Left lung (tissue), 10 donors: ENCODE measurements around the gene SUSD5. TPM values are rescaled to one million over a fixed set of nuclear protein-coding genes. Genes with fewer than 3 reads are reported as not detected.
"Not testable (repeated sequence)": the region's sequence is repeated elsewhere in the genome, so short reads cannot be mapped to it uniquely, and the experiment has no call there.

ENCODE experiments used
- ATAC-seq: fragments of 200-7000 bp; cut with Tn5 transposase; one replicate; pipeline ENCODE4 v1.9.1; 2020; ENCODE audit warnings: moderate library complexity
- DNase-seq, 4 donors: peaks; one replicate each; pipeline ENCODE4 v3.0.0-alpha.2; 2013 to 2020
- H3K27ac ChIP-seq, 2 donors: fragments of 200-600 bp; sonication (generic) in 1 of 2; one replicate each; pipeline versions ENCODE4 v1.5.0 to v1.8.0; 2020 to 2021
- H3K27me3 ChIP-seq, 2 donors: fragments of 200-600 bp; sonication (generic) in 1 of 2; one replicate each; pipeline versions ENCODE4 v1.5.0 to v1.8.0; 2020 to 2021
- H3K36me3 ChIP-seq, 2 donors: fragments of 200-600 bp; sonication (generic) in 1 of 2; one replicate each; pipeline versions ENCODE4 v1.5.0 to v1.8.0; 2020 to 2021
- H3K4me1 ChIP-seq, 2 donors: fragments of 200-600 bp; one replicate each; pipeline ENCODE4 v1.8.0; 2021
- H3K4me3 ChIP-seq, 2 donors: fragments of 200-600 bp; sonication (generic) in 1 of 2; one replicate each; pipeline versions ENCODE4 v1.5.0 to v1.8.0; 2020 to 2021; ENCODE audit warnings: mild to moderate bottlenecking in 1 of 2
- H3K9me3 ChIP-seq, 2 donors: fragments of 200-600 bp; sonication (generic) in 1 of 2; one replicate each; pipeline versions ENCODE4 v1.5.0 to v1.8.0; 2020 to 2021
- CTCF ChIP-seq, 2 donors: fragments of 200-600 bp; sonication (generic) in 1 of 2; IDR thresholded peaks; one replicate each; pipeline versions ENCODE4 v1.5.0 to v1.8.0; 2021; ENCODE audit warnings: antibody characterized with exemption in 2 of 2
- intact Hi-C, 2 donors: fragments of 100-400 bp; cut with DNase I; formaldehyde crosslinking; loops; one replicate each; pipeline versions ENCODE4 v1.11.2 to v1.14.2; 2022
- polyA plus RNA-seq, 6 donors: library from polyadenylated mRNA; unstranded; fragments of 120-200 nt; gene quantifications; one replicate each; pipeline ENCODE4 v1.2.1, GENCODE V29; 2013; ENCODE audit not compliant: insufficient read length in 6 of 6
- total RNA-seq, 2 donors: library from RNA; stranded (reverse); fragmentation: NEBNext Ultra II Directional; extraction: Animal tissue kit (Norgen Biotek cat#: 25700); gene quantifications; one replicate each; pipeline ENCODE4 v1.2.1, GENCODE V29; 2021
- donor health status: DM: no; HTN: yes; CAD: no.
- donor health status: DM: no; HTN: no; CAD: no.

SUSD5 gene
- total and polyA plus RNA-seq, 8 donors, result 1.3 to 4.3 (median 3.0) TPM

GRCh38 chr3:33145221-33145900 is 73.2 kb downstream of the SUSD5 start:
- ATAC-seq, result no peak
- intact Hi-C loops, result no loop called here

GRCh38 chr3:33144433-33144832 is 74.2 kb downstream of the SUSD5 start:
- Histone ChIP-seq H3K27me3 (no peaks in the 10 kb centered on the region), H3K9me3 (no peaks in the 10 kb centered on the region), H3K4me1 (peaks cover 0 to 9% of the 10 kb centered on the region in 2 donors), H3K27ac (no peak overlapping the region), H3K4me3 (no peak overlapping the region), H3K36me3 (peaks cover 0 to 54% of the 10 kb centered on the region in 2 donors)
- DNase-seq, result no peak
- intact Hi-C loops, result no loop called here
- TF ChIP-seq CTCF (IDR thresholded peaks at IDR 0.05), result peak in 1 of 2 donors; percentile 25
- no peak for ATAC-seq

More at GRCh38 chr3:33145221-33145900, 73.2 kb downstream of the SUSD5 start:
- no peak for TF ChIP-seq CTCF (IDR thresholded peaks at IDR 0.05)
- DNase-seq, result no peak
- Histone ChIP-seq H3K36me3 (peaks cover 0 to 50% of the 10 kb centered on the region in 2 donors), H3K9me3 (no peaks in the 10 kb centered on the region), H3K4me3 (no peak overlapping the region), H3K27ac (no peak overlapping the region), H3K4me1 (peaks cover 0 to 12% of the 10 kb centered on the region in 2 donors), H3K27me3 (no peaks in the 10 kb centered on the region)

- H3K27ac ChIP-seq, result no peak overlapping the region
- ATAC-seq, result no peak
- peaks cover 0 to 77% of the 10 kb centered on the region in 2 donors for H3K36me3 ChIP-seq
- H3K9me3 ChIP-seq, result no peaks in the 10 kb centered on the region
- H3K27me3 ChIP-seq, result no peaks in the 10 kb centered on the region
- H3K4me1 ChIP-seq, result no peaks in the 10 kb centered on the region
- intact Hi-C loops, result no loop called here
- no peak overlapping the region for H3K4me3 ChIP-seq
- DNase-seq, result no peak
- TF ChIP-seq CTCF (IDR thresholded peaks at IDR 0.05), result no peak
Observed at GRCh38 chr3:33141006-33141405, 77.6 kb downstream of the SUSD5 start.

- Histone ChIP-seq H3K36me3 (peaks cover 0 to 75% of the 10 kb centered on the region in 2 donors), H3K27ac (no peak overlapping the region), H3K9me3 (no peaks in the 10 kb centered on the region), H3K4me3 (no peak overlapping the region), H3K4me1 (no peaks in the 10 kb centered on the region), H3K27me3 (no peaks in the 10 kb centered on the region)
- DNase-seq (no peak), ATAC-seq (peak; percentile 33)
- intact Hi-C loops, result no loop called here
- TF ChIP-seq CTCF (IDR thresholded peaks at IDR 0.05), result no peak
Observed at GRCh38 chr3:33139996-33140395, 78.6 kb downstream of the SUSD5 start.

- intact Hi-C loops, H3K4me1 ChIP-seq, DNase-seq, H3K9me3 ChIP-seq, H3K27me3 ChIP-seq, ATAC-seq, H3K4me3 ChIP-seq, H3K27ac ChIP-seq: not testable (repeated sequence)
- peaks cover 0 to 77% of the 10 kb centered on the region in 2 donors for H3K36me3 ChIP-seq
Observed at GRCh38 chr3:33139006-33139623, 79.5 kb downstream of the SUSD5 start.
